ENCODE data around the gene TBCC. TPM values are rescaled to one million over a fixed set of nuclear protein-coding genes. Genes with fewer than 3 reads are reported as not detected.
"Not testable (repeated sequence)": the region's sequence is repeated elsewhere in the genome, so short reads cannot be mapped to it uniquely, and the experiment has no call there.

The TBCC gene
- total RNA-seq, 6 donors from 2014 or later, result 14.3 to 34.7 (median 24.2) TPM

DNA sequence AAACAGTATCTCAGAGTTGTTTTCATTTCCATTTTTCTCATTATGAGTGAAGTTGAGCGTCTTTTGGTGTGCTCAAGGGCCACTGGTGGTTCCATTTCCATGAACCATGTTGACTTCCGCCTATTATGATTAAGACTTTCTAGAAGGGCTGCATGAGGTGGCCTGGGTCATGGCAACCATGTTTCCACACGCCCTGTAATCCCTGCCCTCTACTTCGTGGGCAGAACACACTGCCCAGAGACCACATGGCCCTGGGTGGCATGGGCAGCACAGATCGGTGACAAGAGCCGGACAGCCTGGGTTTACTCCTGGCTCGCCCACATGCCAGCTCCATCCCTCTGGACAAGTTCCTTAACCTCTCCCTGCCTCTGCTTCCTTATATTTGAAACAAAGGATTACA lies 38.3 kb downstream of the TBCC start:
- no peak overlapping the region for H3K4me3 ChIP-seq
- no peak for DNase-seq
- H3K9me3 ChIP-seq, result peaks cover 0 to 5% (median 0%) of the 10 kb centered on the region in 4 donors
- H3K27ac ChIP-seq, result no peak overlapping the region
- no peaks in the 10 kb centered on the region for H3K4me1 ChIP-seq
- WGBS, 2 donors, result 96 to 98% methylated on average over 6 to 7 of the region's 7 CpGs
- no peak for TF ChIP-seq EP300 (IDR thresholded peaks at IDR 0.05)
- TF ChIP-seq POLR2A (IDR thresholded peaks at IDR 0.05), result no peak
- TF ChIP-seq CTCF (IDR thresholded peaks at IDR 0.05), result no peak
- TF ChIP-seq POLR2AphosphoS5 (IDR thresholded peaks at IDR 0.05), result no peak
- ATAC-seq (ENCODE audit: low FRiP score in 2 of 2), result no peak
- H3K36me3 ChIP-seq, result no peaks in the 10 kb centered on the region
- H3K27me3 ChIP-seq, result no peaks in the 10 kb centered on the region

- TF ChIP-seq EP300 (IDR thresholded peaks at IDR 0.05), result no peak
- TF ChIP-seq CTCF (IDR thresholded peaks at IDR 0.05), result no peak
- TF ChIP-seq POLR2AphosphoS5 (IDR thresholded peaks at IDR 0.05), result no peak
- no peak for TF ChIP-seq POLR2A (IDR thresholded peaks at IDR 0.05)
- no peaks in the 10 kb centered on the region for H3K4me1 ChIP-seq
- H3K9me3 ChIP-seq, result no peaks in the 10 kb centered on the region
- no peaks in the 10 kb centered on the region for H3K27me3 ChIP-seq
- no peak overlapping the region for H3K4me3 ChIP-seq
- ATAC-seq (ENCODE audit: low FRiP score in 2 of 2), result no peak
- no peak for DNase-seq
- H3K27ac ChIP-seq, result no peak overlapping the region
- H3K36me3 ChIP-seq, result no peaks in the 10 kb centered on the region
- 73 to 100% methylated on average over 2 to 3 of the region's 4 CpGs for WGBS, 2 donors
Observed at GRCh38 chr6:42704937-42705374, 40.9 kb downstream of the TBCC start.

- Histone ChIP-seq H3K4me1 (no peaks in the 10 kb centered on the region), H3K27me3 (no peaks in the 10 kb centered on the region), H3K9me3 (no peaks in the 10 kb centered on the region), H3K4me3 (peak overlapping the region in 1 of 4 donors; percentile 15), H3K36me3 (no peaks in the 10 kb centered on the region), H3K27ac (no peak overlapping the region)
- DNase-seq (no peak), ATAC-seq (ENCODE audit: low FRiP score in 2 of 2) (peak in 1 of 2 donors; percentile 53)
- TF ChIP-seq CTCF (IDR thresholded peaks at IDR 0.05), result no peak
- TF ChIP-seq POLR2AphosphoS5 (IDR thresholded peaks at IDR 0.05), result no peak
- no peak for TF ChIP-seq POLR2A (IDR thresholded peaks at IDR 0.05)
- no peak for TF ChIP-seq EP300 (IDR thresholded peaks at IDR 0.05)
- 43 to 73% methylated on average over 21 to 22 of the region's 24 CpGs for WGBS, 2 donors
Observed at GRCh38 chr6:42704251-42704936, 41.5 kb downstream of the TBCC start.

- H3K36me3 ChIP-seq; H3K4me3 ChIP-seq; ATAC-seq (ENCODE audit: low FRiP score in 2 of 2); DNase-seq; H3K27me3 ChIP-seq; H3K4me1 ChIP-seq; H3K9me3 ChIP-seq; H3K27ac ChIP-seq: not testable (repeated sequence)
- WGBS, 2 donors, result 96 to 98% methylated on average over 3 of the region's 3 CpGs
Observed at GRCh38 chr6:42702786-42703185, 43.1 kb downstream of the TBCC start.

- no peak for TF ChIP-seq POLR2AphosphoS5 (IDR thresholded peaks at IDR 0.05)
- no peak for TF ChIP-seq EP300 (IDR thresholded peaks at IDR 0.05)
- no peak for TF ChIP-seq POLR2A (IDR thresholded peaks at IDR 0.05)
- no peak for TF ChIP-seq CTCF (IDR thresholded peaks at IDR 0.05)
- Histone ChIP-seq H3K9me3 (no peaks in the 10 kb centered on the region), H3K36me3 (no peaks in the 10 kb centered on the region), H3K4me1 (no peaks in the 10 kb centered on the region), H3K4me3 (no peak overlapping the region), H3K27me3 (no peaks in the 10 kb centered on the region), H3K27ac (no peak overlapping the region)
- no peak for ATAC-seq (ENCODE audit: low FRiP score in 2 of 2)
- DNase-seq, result no peak
- WGBS, 2 donors, result 79 to 91% methylated on average over 2 of the region's 2 CpGs
Observed at GRCh38 chr6:42702200-42702599, 43.7 kb downstream of the TBCC start.
